ENCODE data around the gene ACOT13.

GRCh38 chr6:24649691-24650090 is 17.2 kb upstream of the ACOT13 start:
- TF ChIP-seq POLR2AphosphoS5 (IDR thresholded peaks at IDR 0.05) (no peak), CTCF (IDR thresholded peaks at IDR 0.05) (no peak), POLR2A (IDR thresholded peaks at IDR 0.05) (no peak), EP300 (IDR thresholded peaks at IDR 0.05) (no peak)

Measured in gastroesophageal sphincter (tissue), 3 donors.